ENCODE data around the gene ELP1.
"Not testable (repeated sequence)": the region's sequence is repeated elsewhere in the genome, so short reads cannot be mapped to it uniquely, and the experiment has no call there.

The ELP1 gene

GRCh38 chr9:108933718-108934322 is at the start of gene ELP1:
ELP1 (minus strand) TSS chr9:108934124; CDS start chr9:108931146, 2,978 bp downstream.
- DNase-seq, result peak; percentile 95

- DNase-seq, result no peak
Measured at GRCh38 chr9:108980893-108981292, 47.0 kb upstream of the ELP1 start.

- no peak for DNase-seq
Measured at GRCh38 chr9:108978205-108978604, 44.3 kb upstream of the ELP1 start.

GRCh38 chr9:108973895-108974294 is 40.0 kb upstream of the ELP1 start:
- DNase-seq, result no peak

- DNase-seq, result no peak
Measured at GRCh38 chr9:108972626-108973209, 38.8 kb upstream of the ELP1 start.

- DNase-seq, result no peak
Measured at GRCh38 chr9:108972186-108972585, 38.3 kb upstream of the ELP1 start.

GRCh38 chr9:108971392-108971791 is 37.5 kb upstream of the ELP1 start:
- DNase-seq, result not testable (repeated sequence)

- DNase-seq, result no peak
Measured at GRCh38 chr9:108967916-108968315, 34.0 kb upstream of the ELP1 start.

- no peak for DNase-seq
Measured at GRCh38 chr9:108963459-108964143, 29.7 kb upstream of the ELP1 start.

GRCh38 chr9:108961151-108961550 is 27.2 kb upstream of the ELP1 start:
- no peak for DNase-seq

- no peak for DNase-seq
Measured at GRCh38 chr9:108960331-108960730, 26.4 kb upstream of the ELP1 start.

GRCh38 chr9:108956631-108957026 is 22.7 kb upstream of the ELP1 start:
- DNase-seq, result no peak

- DNase-seq, result no peak
Measured at GRCh38 chr9:108956022-108956630, 22.2 kb upstream of the ELP1 start.

- peak; percentile 48 for DNase-seq
Measured at GRCh38 chr9:108953983-108954574, 20.2 kb upstream of the ELP1 start.

- no peak for DNase-seq
Measured at GRCh38 chr9:108951578-108951977, 17.7 kb upstream of the ELP1 start.

GRCh38 chr9:108950168-108950567 is 16.2 kb upstream of the ELP1 start:
- no peak for DNase-seq

- no peak for DNase-seq
Measured at GRCh38 chr9:108939975-108940374, 6.1 kb upstream of the ELP1 start.

- no peak for DNase-seq
Measured at GRCh38 chr9:108937561-108938305, 3.8 kb upstream of the ELP1 start.

- peak; percentile 80 for DNase-seq
Measured at GRCh38 chr9:108934323-108934893, 484 bp upstream of the ELP1 start, which contains the start of gene ABITRAM. ABITRAM (plus strand) TSS chr9:108934400; CDS start chr9:108934487, 87 bp downstream.

GRCh38 chr9:108933231-108933717 is 650 bp downstream of the ELP1 start:
- DNase-seq, result no peak

- DNase-seq, result no peak
Measured at GRCh38 chr9:108928386-108928785, 5.5 kb downstream of the ELP1 start.

GRCh38 chr9:108924466-108924865 is 9.5 kb downstream of the ELP1 start:
- DNase-seq, result no peak

All from fibroblast of skin of right quadriceps (primary cell).